NCI-H774 (cell line): ENCODE measurements around the gene SCLY.
"Not testable (repeated sequence)": the region's sequence is repeated elsewhere in the genome, so short reads cannot be mapped to it uniquely, and the experiment has no call there.

ENCODE experiments used
- DNase-seq: peaks from one replicate; lab custom pipeline; 2025; lab: John Stamatoyannopoulos, UW

SCLY gene

GRCh38 chr2:238113611-238114010 is 52.8 kb downstream of the SCLY start:
- DNase-seq, result no peak

- no peak for DNase-seq
These were observed 53.6 kb downstream of the SCLY start for GRCh38 chr2:238114331-238114841.

GRCh38 chr2:238114851-238115660 is 54.3 kb downstream of the SCLY start:
- no peak for DNase-seq

GRCh38 chr2:238115709-238116108 is 54.9 kb downstream of the SCLY start:
- DNase-seq, result not testable (repeated sequence)

GRCh38 chr2:238116298-238117198 is 55.7 kb downstream of the SCLY start:
- DNase-seq, result no peak

- DNase-seq, result no peak
These were observed 56.7 kb downstream of the SCLY start for GRCh38 chr2:238117199-238118154.

GRCh38 chr2:238119756-238120462 is 59.1 kb downstream of the SCLY start:
- no peak for DNase-seq

- no peak for DNase-seq
These were observed 59.9 kb downstream of the SCLY start for GRCh38 chr2:238120463-238121298.

- DNase-seq, result no peak
These were observed 60.9 kb downstream of the SCLY start for GRCh38 chr2:238121511-238122286.

GRCh38 chr2:238122287-238123217 is 61.8 kb downstream of the SCLY start:
- no peak for DNase-seq

- no peak for DNase-seq
These were observed 62.6 kb downstream of the SCLY start for GRCh38 chr2:238123218-238123971.

- DNase-seq, result no peak
These were observed 63.2 kb downstream of the SCLY start for GRCh38 chr2:238123991-238124470.

GRCh38 chr2:238124488-238125126 is 63.8 kb downstream of the SCLY start:
- DNase-seq, result no peak

- no peak for DNase-seq
These were observed 64.5 kb downstream of the SCLY start for GRCh38 chr2:238125127-238125885.

- DNase-seq, result no peak
These were observed 65.5 kb downstream of the SCLY start for GRCh38 chr2:238126338-238126737.

GRCh38 chr2:238126775-238127164 is 66.0 kb downstream of the SCLY start:
- DNase-seq, result no peak
